ENCODE measurements around the gene TTI1. TPM values are rescaled to one million over a fixed set of nuclear protein-coding genes. Genes with fewer than 3 reads are reported as not detected.

The TTI1 gene
- polyA plus RNA-seq, 1 of the 3 experiments (the other 2 are of a cell fraction) = 15.6 TPM

DNA sequence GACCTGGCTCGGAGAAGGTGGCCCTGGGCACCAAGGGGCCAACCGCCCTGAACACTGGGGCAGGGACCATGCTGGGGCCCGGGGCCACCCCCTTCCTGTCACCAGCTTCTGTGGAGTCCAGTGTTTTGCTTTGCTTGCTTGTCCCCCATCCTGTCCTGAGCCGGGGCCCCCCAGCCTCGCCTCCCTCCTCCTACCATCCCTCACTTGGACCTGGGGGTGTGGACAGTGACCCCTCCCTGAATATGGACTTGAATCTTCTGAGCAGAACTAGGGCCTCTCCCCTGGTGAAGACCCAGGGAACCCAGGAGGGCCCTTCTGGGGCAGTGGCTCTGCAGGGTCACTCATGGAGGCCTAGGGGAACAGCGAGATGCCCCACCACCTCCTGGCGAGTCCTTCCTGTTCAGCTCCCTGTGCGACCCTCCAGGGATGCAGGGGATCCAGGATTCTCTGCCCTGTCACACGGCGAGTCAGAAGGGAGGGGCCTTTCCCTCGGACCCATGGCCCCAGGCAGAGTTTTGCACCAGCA lies 88.7 kb downstream of the TTI1 start:
- 67% methylated on average over 9 of the region's 11 CpGs for WGBS (ENCODE audit: low lambda C conversion rate)
- no peaks in the 10 kb centered on the region for H3K9me3 ChIP-seq
- H3K79me2 ChIP-seq (ENCODE audit: insufficient read depth) = no peaks in the 10 kb centered on the region
- CTCF ChIA-PET = interaction anchor here (0.8 to 2.5 kb wide), 5 partner anchors 13 to 43 kb away, joined by 3 to 8 read pairs (median 6); no protein-coding TSS in a partner anchor
- no peak overlapping the region for H3K4me2 ChIP-seq
- no peaks in the 10 kb centered on the region for H3K36me3 ChIP-seq (replicated peaks in 1 of 2; ENCODE audit: control insufficient read depth in 1 of 2, insufficient read depth in 2 of 2, low read length in 1 of 2)
- no peak overlapping the region for H3K9ac ChIP-seq
- H2AFZ ChIP-seq (ENCODE audit: low read depth) = no peak overlapping the region
- no peak overlapping the region for H3K4me3 ChIP-seq (ENCODE audit: low read depth in 2 of 2, low read length in 1 of 2)
- no peaks in the 10 kb centered on the region for H4K20me1 ChIP-seq (ENCODE audit: insufficient read depth)
- POLR2A ChIA-PET = no interaction called here
- no peaks in the 10 kb centered on the region for H3K4me1 ChIP-seq (ENCODE audit: control insufficient read depth in 1 of 2, insufficient read depth in 2 of 2, low read depth in 1 of 2, low read length in 1 of 2)
- TF ChIP-seq EP300 (IDR thresholded peaks at IDR 0.05; ENCODE audit: borderline replicate concordance in 1 of 2, low read depth in 1 of 2, low read length in 1 of 2) (no peak), RXRA (IDR thresholded peaks at IDR 0.05; ENCODE audit: borderline replicate concordance, low read depth) (no peak), FOSL2 (IDR thresholded peaks at IDR 0.05; ENCODE audit: borderline replicate concordance, low read depth) (no peak), RAD21 (IDR thresholded peaks at IDR 0.05; ENCODE audit: low read length) (no peak), SMC3 (IDR thresholded peaks at IDR 0.05; ENCODE audit: low read depth, low read length) (no peak), FOXJ3 (CRISPR knock-in tag; IDR thresholded peaks at IDR 0.05) (no peak), CHD2 (IDR thresholded peaks at IDR 0.05; ENCODE audit: low read length, partially characterized antibody) (no peak), ELF1 (IDR thresholded peaks at IDR 0.05) (no peak), EZH2phosphoT487 (IDR thresholded peaks at IDR 0.05; ENCODE audit: borderline replicate concordance, low read depth) (no peak), POLR2AphosphoS5 (IDR thresholded peaks at IDR 0.05; ENCODE audit: low read depth, low read length) (no peak), TEAD4 (IDR thresholded peaks at IDR 0.05; ENCODE audit: borderline replicate concordance, insufficient read depth) (no peak), SIN3A (IDR thresholded peaks at IDR 0.05; ENCODE audit: borderline replicate concordance, low read depth, low read length) (no peak), RFX5 (IDR thresholded peaks at IDR 0.05; ENCODE audit: low read length) (no peak), RCOR1 (IDR thresholded peaks at IDR 0.05; ENCODE audit: low read length) (no peak), GABPA (IDR thresholded peaks at IDR 0.05; ENCODE audit: low read depth) (no peak)
- TF ChIP-seq, protein P1, sequence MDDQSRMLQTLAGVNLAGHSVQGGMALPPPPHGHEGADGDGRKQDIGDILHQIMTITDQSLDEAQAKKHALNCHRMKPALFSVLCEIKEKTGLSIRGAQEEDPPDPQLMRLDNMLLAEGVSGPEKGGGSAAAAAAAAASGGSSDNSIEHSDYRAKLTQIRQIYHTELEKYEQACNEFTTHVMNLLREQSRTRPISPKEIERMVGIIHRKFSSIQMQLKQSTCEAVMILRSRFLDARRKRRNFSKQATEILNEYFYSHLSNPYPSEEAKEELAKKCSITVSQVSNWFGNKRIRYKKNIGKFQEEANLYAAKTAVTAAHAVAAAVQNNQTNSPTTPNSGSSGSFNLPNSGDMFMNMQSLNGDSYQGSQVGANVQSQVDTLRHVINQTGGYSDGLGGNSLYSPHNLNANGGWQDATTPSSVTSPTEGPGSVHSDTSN (IDR thresholded peaks at IDR 0.05) = no peak
- TF ChIP-seq, protein P2, sequence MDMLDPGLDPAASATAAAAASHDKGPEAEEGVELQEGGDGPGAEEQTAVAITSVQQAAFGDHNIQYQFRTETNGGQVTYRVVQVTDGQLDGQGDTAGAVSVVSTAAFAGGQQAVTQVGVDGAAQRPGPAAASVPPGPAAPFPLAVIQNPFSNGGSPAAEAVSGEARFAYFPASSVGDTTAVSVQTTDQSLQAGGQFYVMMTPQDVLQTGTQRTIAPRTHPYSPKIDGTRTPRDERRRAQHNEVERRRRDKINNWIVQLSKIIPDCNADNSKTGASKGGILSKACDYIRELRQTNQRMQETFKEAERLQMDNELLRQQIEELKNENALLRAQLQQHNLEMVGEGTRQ (IDR thresholded peaks at IDR 0.05; ENCODE audit: borderline replicate concordance, low read depth, low read length) = no peak
- TF ChIP-seq, protein P3, sequence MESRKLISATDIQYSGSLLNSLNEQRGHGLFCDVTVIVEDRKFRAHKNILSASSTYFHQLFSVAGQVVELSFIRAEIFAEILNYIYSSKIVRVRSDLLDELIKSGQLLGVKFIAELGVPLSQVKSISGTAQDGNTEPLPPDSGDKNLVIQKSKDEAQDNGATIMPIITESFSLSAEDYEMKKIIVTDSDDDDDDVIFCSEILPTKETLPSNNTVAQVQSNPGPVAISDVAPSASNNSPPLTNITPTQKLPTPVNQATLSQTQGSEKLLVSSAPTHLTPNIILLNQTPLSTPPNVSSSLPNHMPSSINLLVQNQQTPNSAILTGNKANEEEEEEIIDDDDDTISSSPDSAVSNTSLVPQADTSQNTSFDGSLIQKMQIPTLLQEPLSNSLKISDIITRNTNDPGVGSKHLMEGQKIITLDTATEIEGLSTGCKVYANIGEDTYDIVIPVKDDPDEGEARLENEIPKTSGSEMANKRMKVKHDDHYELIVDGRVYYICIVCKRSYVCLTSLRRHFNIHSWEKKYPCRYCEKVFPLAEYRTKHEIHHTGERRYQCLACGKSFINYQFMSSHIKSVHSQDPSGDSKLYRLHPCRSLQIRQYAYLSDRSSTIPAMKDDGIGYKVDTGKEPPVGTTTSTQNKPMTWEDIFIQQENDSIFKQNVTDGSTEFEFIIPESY (IDR thresholded peaks at IDR 0.05; ENCODE audit: borderline replicate concordance, low read depth) = no peak
- TF ChIP-seq, protein P4, sequence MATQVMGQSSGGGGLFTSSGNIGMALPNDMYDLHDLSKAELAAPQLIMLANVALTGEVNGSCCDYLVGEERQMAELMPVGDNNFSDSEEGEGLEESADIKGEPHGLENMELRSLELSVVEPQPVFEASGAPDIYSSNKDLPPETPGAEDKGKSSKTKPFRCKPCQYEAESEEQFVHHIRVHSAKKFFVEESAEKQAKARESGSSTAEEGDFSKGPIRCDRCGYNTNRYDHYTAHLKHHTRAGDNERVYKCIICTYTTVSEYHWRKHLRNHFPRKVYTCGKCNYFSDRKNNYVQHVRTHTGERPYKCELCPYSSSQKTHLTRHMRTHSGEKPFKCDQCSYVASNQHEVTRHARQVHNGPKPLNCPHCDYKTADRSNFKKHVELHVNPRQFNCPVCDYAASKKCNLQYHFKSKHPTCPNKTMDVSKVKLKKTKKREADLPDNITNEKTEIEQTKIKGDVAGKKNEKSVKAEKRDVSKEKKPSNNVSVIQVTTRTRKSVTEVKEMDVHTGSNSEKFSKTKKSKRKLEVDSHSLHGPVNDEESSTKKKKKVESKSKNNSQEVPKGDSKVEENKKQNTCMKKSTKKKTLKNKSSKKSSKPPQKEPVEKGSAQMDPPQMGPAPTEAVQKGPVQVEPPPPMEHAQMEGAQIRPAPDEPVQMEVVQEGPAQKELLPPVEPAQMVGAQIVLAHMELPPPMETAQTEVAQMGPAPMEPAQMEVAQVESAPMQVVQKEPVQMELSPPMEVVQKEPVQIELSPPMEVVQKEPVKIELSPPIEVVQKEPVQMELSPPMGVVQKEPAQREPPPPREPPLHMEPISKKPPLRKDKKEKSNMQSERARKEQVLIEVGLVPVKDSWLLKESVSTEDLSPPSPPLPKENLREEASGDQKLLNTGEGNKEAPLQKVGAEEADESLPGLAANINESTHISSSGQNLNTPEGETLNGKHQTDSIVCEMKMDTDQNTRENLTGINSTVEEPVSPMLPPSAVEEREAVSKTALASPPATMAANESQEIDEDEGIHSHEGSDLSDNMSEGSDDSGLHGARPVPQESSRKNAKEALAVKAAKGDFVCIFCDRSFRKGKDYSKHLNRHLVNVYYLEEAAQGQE (IDR thresholded peaks at IDR 0.05; ENCODE audit: low read depth, low read length) = no peak
- no peaks in the 10 kb centered on the region for H3F3A ChIP-seq (replicated peaks; ENCODE audit: insufficient read depth)
- DNase-seq = no peak
- H3K27ac ChIP-seq (ENCODE audit: low read depth in 2 of 2, low read length in 1 of 2) = no peak overlapping the region
- H3K9me2 ChIP-seq = no peaks in the 10 kb centered on the region
- H3K27me3 ChIP-seq (ENCODE audit: insufficient read depth) = no peaks in the 10 kb centered on the region
